ENCODE measurements around the gene MECP2.
"Not testable (repeated sequence)": the region's sequence is repeated elsewhere in the genome, so short reads cannot be mapped to it uniquely, and the experiment has no call there.

The MECP2 gene

DNA sequence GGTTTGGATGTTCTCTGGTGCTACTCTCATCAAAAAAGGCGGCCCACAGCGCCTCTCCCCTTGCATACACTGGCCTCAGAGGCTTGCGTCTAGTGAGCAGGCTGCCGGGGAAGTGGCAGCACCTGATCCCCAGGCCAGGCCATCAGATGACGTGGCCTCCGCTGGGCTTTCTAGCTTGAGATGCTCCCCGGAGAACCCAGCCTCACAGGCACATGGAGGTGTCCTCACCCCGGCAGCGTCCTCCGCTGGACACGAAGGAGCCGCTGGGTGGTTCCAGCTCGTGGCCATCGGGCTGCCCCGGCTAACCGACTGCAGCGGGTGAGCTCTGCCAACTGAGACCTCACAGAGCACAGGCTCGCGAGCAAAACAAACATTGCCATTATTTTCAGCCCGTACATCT lies 90.6 kb downstream of the MECP2 start:
- no peak overlapping the region for H3K4me3 ChIP-seq (ENCODE audit: low read depth, low read length)
- TF ChIP-seq, protein P1, sequence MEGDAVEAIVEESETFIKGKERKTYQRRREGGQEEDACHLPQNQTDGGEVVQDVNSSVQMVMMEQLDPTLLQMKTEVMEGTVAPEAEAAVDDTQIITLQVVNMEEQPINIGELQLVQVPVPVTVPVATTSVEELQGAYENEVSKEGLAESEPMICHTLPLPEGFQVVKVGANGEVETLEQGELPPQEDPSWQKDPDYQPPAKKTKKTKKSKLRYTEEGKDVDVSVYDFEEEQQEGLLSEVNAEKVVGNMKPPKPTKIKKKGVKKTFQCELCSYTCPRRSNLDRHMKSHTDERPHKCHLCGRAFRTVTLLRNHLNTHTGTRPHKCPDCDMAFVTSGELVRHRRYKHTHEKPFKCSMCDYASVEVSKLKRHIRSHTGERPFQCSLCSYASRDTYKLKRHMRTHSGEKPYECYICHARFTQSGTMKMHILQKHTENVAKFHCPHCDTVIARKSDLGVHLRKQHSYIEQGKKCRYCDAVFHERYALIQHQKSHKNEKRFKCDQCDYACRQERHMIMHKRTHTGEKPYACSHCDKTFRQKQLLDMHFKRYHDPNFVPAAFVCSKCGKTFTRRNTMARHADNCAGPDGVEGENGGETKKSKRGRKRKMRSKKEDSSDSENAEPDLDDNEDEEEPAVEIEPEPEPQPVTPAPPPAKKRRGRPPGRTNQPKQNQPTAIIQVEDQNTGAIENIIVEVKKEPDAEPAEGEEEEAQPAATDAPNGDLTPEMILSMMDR (IDR thresholded peaks at IDR 0.05; ENCODE audit: borderline replicate concordance, insufficient read depth, low read depth, low read length), result no peak

DNA sequence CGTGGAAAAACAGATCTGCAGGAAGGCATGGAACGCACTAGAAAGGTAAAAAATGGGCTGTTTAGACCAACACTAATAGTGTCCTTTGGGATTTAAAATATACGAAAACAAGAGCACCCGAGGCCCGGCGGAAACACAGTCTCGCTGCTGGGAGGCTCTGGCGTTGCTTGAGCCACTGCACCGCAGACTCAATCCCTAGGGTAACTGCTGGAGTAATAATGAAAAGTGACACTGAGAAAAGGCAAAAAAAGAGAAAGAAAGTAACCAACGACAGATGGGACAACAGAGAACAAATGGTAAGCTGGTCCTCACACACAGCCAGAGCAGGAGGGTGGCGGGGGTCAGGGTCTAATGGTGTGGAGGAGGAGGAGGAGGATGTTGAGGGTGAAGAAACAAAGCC lies 93.2 kb downstream of the MECP2 start:
- TF ChIP-seq, protein P1 (IDR thresholded peaks at IDR 0.05; ENCODE audit: borderline replicate concordance, insufficient read depth, low read depth, low read length), result no peak
- no peak overlapping the region for H3K4me3 ChIP-seq (ENCODE audit: low read depth, low read length)

DNA sequence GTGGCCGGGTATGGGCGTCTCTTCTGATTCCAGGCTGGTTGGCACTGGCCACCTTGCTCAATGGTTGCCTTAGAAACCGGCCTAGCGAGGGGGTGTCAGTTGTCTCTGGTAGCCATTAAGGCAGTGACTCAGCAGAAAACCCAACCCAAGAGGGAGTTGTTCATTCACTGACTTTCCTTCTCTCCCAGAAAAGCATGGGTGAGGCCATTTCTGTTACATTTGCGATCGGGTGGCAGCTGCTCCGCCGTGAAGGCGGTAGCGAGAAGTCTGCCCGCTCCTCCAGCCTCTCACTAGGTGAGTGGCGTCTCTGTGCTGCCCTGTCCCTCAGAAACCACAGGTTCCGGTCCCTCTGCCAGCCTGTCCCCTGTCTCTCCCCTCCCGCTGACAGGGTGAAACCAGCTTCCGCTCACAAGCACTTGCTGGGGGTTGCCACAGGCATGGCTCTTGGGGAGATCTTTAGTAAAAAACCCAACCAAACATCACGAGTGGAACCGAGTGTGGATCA lies 95.2 kb downstream of the MECP2 start:
- H3K4me3 ChIP-seq (ENCODE audit: low read depth, low read length), result no peak overlapping the region
- TF ChIP-seq, protein P1 (IDR thresholded peaks at IDR 0.05; ENCODE audit: borderline replicate concordance, insufficient read depth, low read depth, low read length), result no peak

GRCh38 chrX:154000051-154000450 lies 97.5 kb downstream of the MECP2 start:
- no peak overlapping the region for H3K4me3 ChIP-seq (ENCODE audit: low read depth, low read length)
- TF ChIP-seq, protein P1 (IDR thresholded peaks at IDR 0.05; ENCODE audit: borderline replicate concordance, insufficient read depth, low read depth, low read length), result no peak

DNA sequence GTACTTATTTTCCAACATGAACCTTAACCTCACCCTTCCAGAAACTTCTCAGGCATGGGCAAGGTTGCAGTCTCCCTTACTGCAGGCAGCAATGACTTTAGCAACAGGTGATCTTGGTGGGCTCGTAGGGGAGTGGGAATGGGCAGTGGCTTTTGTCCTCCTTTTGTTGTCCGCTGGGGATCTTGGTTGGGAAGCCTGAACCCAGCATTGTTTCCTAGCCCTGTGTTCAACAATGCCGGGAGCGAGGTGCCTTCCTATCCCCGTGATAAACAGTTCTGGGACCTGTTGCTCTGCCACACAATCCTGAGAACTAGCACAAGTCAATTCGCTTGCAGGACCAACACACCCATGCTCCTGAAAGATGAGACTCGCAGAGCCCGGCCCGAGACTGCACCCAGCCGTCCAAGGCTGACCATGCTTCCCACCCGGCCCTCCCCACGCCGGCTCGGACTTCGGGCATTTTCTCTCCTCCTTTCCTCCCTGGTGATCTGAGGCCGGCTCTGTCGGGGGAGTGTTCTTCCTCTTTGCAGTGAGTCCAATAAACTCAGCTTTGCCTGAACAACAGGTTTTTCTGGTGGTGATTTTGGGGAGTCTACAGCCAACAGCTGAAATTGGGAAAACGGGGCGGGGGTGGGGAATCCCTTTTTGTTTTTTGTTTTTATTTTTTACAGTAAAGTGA lies 98.0 kb downstream of the MECP2 start:
- TF ChIP-seq, protein P1 (IDR thresholded peaks at IDR 0.05; ENCODE audit: borderline replicate concordance, insufficient read depth, low read depth, low read length), result no peak
- H3K4me3 ChIP-seq (ENCODE audit: low read depth, low read length), result no peak overlapping the region

- TF ChIP-seq, protein P1 (IDR thresholded peaks at IDR 0.05; ENCODE audit: borderline replicate concordance, insufficient read depth, low read depth, low read length), result no peak
- no peak overlapping the region for H3K4me3 ChIP-seq (ENCODE audit: low read depth, low read length)
Observed at GRCh38 chrX:153995504-153995903, 102.0 kb downstream of the MECP2 start.

DNA sequence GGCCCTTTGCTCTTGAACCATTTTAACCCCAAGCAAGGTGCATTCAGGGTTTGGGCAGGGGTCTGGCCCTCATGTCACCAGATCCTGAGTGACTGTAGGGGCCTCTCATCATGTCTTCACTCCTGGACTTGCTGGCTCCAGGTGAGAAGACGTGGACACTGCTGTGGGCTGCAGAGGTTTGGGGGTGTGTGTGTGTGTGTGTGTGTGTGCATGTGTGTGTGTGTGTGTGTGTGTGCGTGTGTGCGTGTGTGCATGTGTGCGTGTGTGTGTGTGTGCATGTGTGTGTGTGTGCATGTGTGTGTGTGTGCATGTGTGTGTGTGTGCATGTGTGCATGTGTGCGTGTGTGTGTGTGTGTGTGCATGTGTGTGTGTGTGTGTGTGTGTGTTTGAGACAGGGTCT lies 103.1 kb downstream of the MECP2 start:
- H3K4me3 ChIP-seq (ENCODE audit: low read depth, low read length), result not testable (repeated sequence)
